GM23338 (cell line): Measurements from ENCODE around the gene CCDC110. TPM values are rescaled to one million over a fixed set of nuclear protein-coding genes. Genes with fewer than 3 reads are reported as not detected.

Source experiments
- ATAC-seq: fragments of 200-7000 bp; cut with Tn5 transposase; 3 replicates; pipeline ENCODE4 v1.9.1; 2020
- DNase-seq: peaks from one replicate; pipeline ENCODE4 v3.0.0-alpha.2; 2015; ENCODE audit warnings: low spot score
- H2AFZ ChIP-seq: fragments of 200-600 bp; sonication (generic); 2 replicates; pipeline ENCODE4 v1.8.0; 2016; ENCODE audit warnings: antibody characterized with exemption, mild to moderate bottlenecking, moderate library complexity
- H3F3A ChIP-seq: fragments of 200-600 bp; sonication (generic); replicated peaks from 2 replicates; pipeline ENCODE4 v1.8.0; 2017; ENCODE audit warnings: antibody characterized with exemption, mixed run types, low read depth
- H3K27ac ChIP-seq: fragments of 200-600 bp; sonication (generic); 2 replicates; pipeline ENCODE4 v1.6.1; 2016; ENCODE audit warnings: low read depth
- H3K27me3 ChIP-seq: fragments of 200-600 bp; sonication (generic); 2 replicates; pipeline ENCODE4 v1.8.0; 2016; ENCODE audit warnings: mild to moderate bottlenecking, mixed run types, moderate library complexity; ENCODE audit not compliant: insufficient read depth
- H3K36me3 ChIP-seq: fragments of 200-600 bp; sonication (generic); 2 replicates; pipeline ENCODE4 v1.8.0; 2016; ENCODE audit warnings: mild to moderate bottlenecking; ENCODE audit not compliant: insufficient read depth
- H3K4me1 ChIP-seq: fragments of 200-600 bp; sonication (generic); 2 replicates; pipeline ENCODE4 v1.8.0; 2016; ENCODE audit warnings: mild to moderate bottlenecking, moderate library complexity; ENCODE audit not compliant: insufficient read depth
- H3K4me2 ChIP-seq: fragments of 200-600 bp; sonication (generic); 2 replicates; pipeline ENCODE4 v1.7.1; 2017; ENCODE audit warnings: mixed run types
- H3K4me3 ChIP-seq: fragments of 200-600 bp; sonication (generic); 2 replicates; pipeline ENCODE4 v1.6.1; 2016; ENCODE audit warnings: mixed run types
- H3K79me2 ChIP-seq: fragments of 200-600 bp; sonication (generic); replicated peaks from 2 replicates; pipeline ENCODE4 v1.8.0; 2017; ENCODE audit warnings: mild to moderate bottlenecking; ENCODE audit not compliant: insufficient read depth
- H3K9me2 ChIP-seq: fragments of 200-600 bp; sonication (generic); 2 replicates; pipeline ENCODE4 v1.8.0; 2017; ENCODE audit not compliant: insufficient read depth
- H4K20me1 ChIP-seq: fragments of 200-600 bp; sonication (generic); replicated peaks from 2 replicates; pipeline ENCODE4 v1.8.0; 2017; ENCODE audit warnings: mild to moderate bottlenecking; ENCODE audit not compliant: insufficient read depth
- H3K27ac Mint-ChIP-seq: 2 replicates; pipeline ENCODE4 v1.8.0; 2020; ENCODE audit warnings: inconsistent platforms, mild to moderate bottlenecking, moderate library complexity, mixed read lengths
- H3K27me3 Mint-ChIP-seq: 3 replicates; pipeline ENCODE4 v1.8.0; 2022; ENCODE audit warnings: low read depth, mild to moderate bottlenecking, moderate library complexity, mixed read lengths, inconsistent platforms; ENCODE audit not compliant: insufficient read depth, poor library complexity
- H3K36me3 Mint-ChIP-seq: 3 replicates; pipeline ENCODE4 v1.8.0; 2021; ENCODE audit warnings: low read depth, mild to moderate bottlenecking, inconsistent platforms, moderate library complexity, mixed read lengths
- H3K4me1 Mint-ChIP-seq: 3 replicates; pipeline ENCODE4 v1.8.0; 2020; ENCODE audit warnings: mild to moderate bottlenecking, inconsistent platforms, mixed read lengths
- H3K4me3 Mint-ChIP-seq: 3 replicates; pipeline ENCODE4 v1.8.0; 2021; ENCODE audit warnings: moderate library complexity, mild to moderate bottlenecking, inconsistent platforms, mixed read lengths
- H3K9me3 Mint-ChIP-seq: 3 replicates; pipeline ENCODE4 v1.8.0; 2020; ENCODE audit warnings: moderate library complexity, mild to moderate bottlenecking, inconsistent platforms, mixed read lengths
- CREB1 ChIP-seq: fragments of 250-450 bp; sonication (Bioruptor Pico); IDR thresholded peaks from 2 replicates; pipeline ENCODE4 v1.5.0; 2020; ENCODE audit warnings: low read depth, mild to moderate bottlenecking, moderate library complexity
- CTCF ChIP-seq, 2 experiments: fragments of 200-600 bp in 1 of 2; sonication (generic) in 1 of 2; conservative IDR thresholded peaks; 2 replicates each; pipeline versions ENCODE4 v1.5.1 to v1.6.1; 2016 to 2017; ENCODE audit warnings: antibody characterized with exemption in 2 of 2, low read depth in 2 of 2, mild to moderate bottlenecking in 2 of 2, moderate library complexity in 1 of 2
- EZH2 ChIP-seq: fragments of 200-600 bp; sonication (generic); IDR thresholded peaks from one replicate; pipeline ENCODE4 v1.8.0; 2017; ENCODE audit warnings: antibody characterized with exemption, mild to moderate bottlenecking, low read depth; ENCODE audit not compliant: unreplicated experiment
- POLR2AphosphoS5 ChIP-seq: IDR thresholded peaks from 2 replicates; pipeline ENCODE4 v1.6.1; 2016; ENCODE audit warnings: antibody characterized with exemption, low read depth
- STAT1 ChIP-seq: IDR thresholded peaks from one replicate; pipeline ENCODE4 v1.6.1; 2016; ENCODE audit warnings: antibody characterized with exemption; ENCODE audit not compliant: unreplicated experiment
- ZNF331 ChIP-seq: fragments of 250-450 bp; sonication (Bioruptor Pico); IDR thresholded peaks from 2 replicates; pipeline ENCODE4 v1.5.0; 2020; ENCODE audit warnings: low read depth, mild to moderate bottlenecking, moderate library complexity
- ZNF462 ChIP-seq: fragments of 250-450 bp; sonication (Bioruptor Pico); IDR thresholded peaks from 2 replicates; pipeline ENCODE4 v1.5.0; 2020; ENCODE audit warnings: mild to moderate bottlenecking, moderate library complexity
- long read RNA-seq: library from polyadenylated mRNA; unstranded; transcript quantifications from one replicate; pipeline ENCODE4 v2.0.0, GENCODE V29; 2020; ENCODE audit not compliant: unreplicated experiment
- polyA plus RNA-seq: library from polyadenylated mRNA; unstranded; fragments of >200 nt; fragmentation: Nextera tagmentation; extraction: Ambion mirVana; gene quantifications from 2 replicates; pipeline ENCODE4 v1.2.1, GENCODE V29; 2016
- total RNA-seq: library from RNA; depleted of rRNA; stranded (reverse); fragments of >200 nt; shearing (Covaris generic); gene quantifications from 2 replicates; pipeline ENCODE4 v1.2.3, GENCODE V29; 2014; rRNA removed

The CCDC110 gene
- 0.97 and 5.4 TPM in 2 replicates for total RNA-seq
- 3.9 and 6.7 TPM in 2 replicates for polyA plus RNA-seq
- long read RNA-seq, partial matches to known transcripts: 0 of 1 reads
- long read RNA-seq, other reads (novel, unspliced or antisense): 0 of 1 reads

GRCh38 chr4:185471235-185472102 lies at the start of gene CCDC110:
CCDC110 (minus strand) TSS chr4:185471733; CDS start chr4:185471683, 50 bp downstream.
- H3K27me3 Mint-ChIP-seq: peaks cover 9% of the 10 kb centered on the region
- H3K27ac Mint-ChIP-seq: peak within 1 kb of the TSS; percentile 30; the same call in 1 of the 2 replicates
- peaks cover 23% of the 10 kb centered on the region for H3K27me3 ChIP-seq

GRCh38 chr4:185520119-185520518 lies 48.6 kb upstream of the CCDC110 start:
- Histone ChIP-seq H3K79me2 (no peaks in the 10 kb centered on the region), H4K20me1 (no peaks in the 10 kb centered on the region), H3K36me3 (no peaks in the 10 kb centered on the region), H3K4me2 (no peak overlapping the region), H3F3A (no peaks in the 10 kb centered on the region), H3K27me3 (no peaks in the 10 kb centered on the region), H3K4me3 (no peak overlapping the region), H3K4me1 (no peaks in the 10 kb centered on the region), H3K27ac (no peak overlapping the region), H3K9me2 (no peaks in the 10 kb centered on the region), H2AFZ (no peak overlapping the region)
- H3K36me3 Mint-ChIP-seq: no peaks in the 10 kb centered on the region
- DNase-seq (no peak), ATAC-seq (no peak)
- no peaks in the 10 kb centered on the region for H3K4me1 Mint-ChIP-seq
- H3K4me3 Mint-ChIP-seq: no peak overlapping the region
- no peak overlapping the region for H3K27ac Mint-ChIP-seq
- no peaks in the 10 kb centered on the region for H3K27me3 Mint-ChIP-seq
- H3K9me3 Mint-ChIP-seq: no peaks in the 10 kb centered on the region
- TF ChIP-seq CREB1 (no peak), ZNF462 (no peak), CTCF (conservative IDR thresholded peaks at IDR 0.05; ENCODE audit: low read depth in 2 of 2) (no peak)

More at GRCh38 chr4:185471235-185472102, at the start of gene CCDC110:
- H3K79me2 ChIP-seq: no peaks in the 10 kb centered on the region
- H3K36me3 ChIP-seq: no peaks in the 10 kb centered on the region
- peaks cover 7% of the 10 kb centered on the region; the same call in 2 of the 3 replicates for H3K9me3 Mint-ChIP-seq
- H3K4me1 Mint-ChIP-seq: peaks cover 15% of the 10 kb centered on the region
- H3K4me2 ChIP-seq: peak within 1 kb of the TSS; percentile 96
- H2AFZ ChIP-seq: peak within 1 kb of the TSS; percentile 100
- H3F3A ChIP-seq: no peaks in the 10 kb centered on the region
- TF ChIP-seq STAT1 (no peak), CTCF (conservative IDR thresholded peaks at IDR 0.05; ENCODE audit: low read depth in 2 of 2) (peak; percentile 30 to 74), POLR2AphosphoS5 (peak; percentile 59), EZH2 (no peak), ZNF331 (no peak), CREB1 (peak; percentile 56; the same call in 1 of the 2 replicates)
- H3K4me3 Mint-ChIP-seq: peak within 1 kb of the TSS; percentile 88
- peaks cover 3% of the 10 kb centered on the region; the same call in 2 of the 3 replicates for H3K36me3 Mint-ChIP-seq
- no peaks in the 10 kb centered on the region for H4K20me1 ChIP-seq
- no peak within 1 kb of the TSS for H3K27ac ChIP-seq
- peak; percentile 91 for ATAC-seq
- H3K9me2 ChIP-seq: no peaks in the 10 kb centered on the region
- peak within 1 kb of the TSS; percentile 93 for H3K4me3 ChIP-seq
- DNase-seq: peak; percentile 98
- peaks cover 10% of the 10 kb centered on the region; the same call in 1 of the 2 replicates for H3K4me1 ChIP-seq
